GM19467 (cell line): Measurements from ENCODE around the gene DPYD.

Experiments
- ATAC-seq: cut with Tn5 transposase; IDR thresholded peaks from one replicate; pipeline ENCODE4 v1.9.1; 2021; ENCODE audit warnings: mild to moderate bottlenecking, moderate library complexity; ENCODE audit not compliant: unreplicated experiment

Gene DPYD

GRCh38 chr1:97464305-97464704, 456.5 kb downstream of the DPYD start:
- no peak for ATAC-seq

- peak; percentile 98 for ATAC-seq
These were observed 459.1 kb downstream of the DPYD start for GRCh38 chr1:97461782-97462181.

GRCh38 chr1:97457446-97458089, 463.3 kb downstream of the DPYD start:
- no peak for ATAC-seq

- ATAC-seq: no peak
These were observed 468.9 kb downstream of the DPYD start for GRCh38 chr1:97451944-97452343.

- no peak for ATAC-seq
These were observed 469.6 kb downstream of the DPYD start for GRCh38 chr1:97451046-97451826.

DNA sequence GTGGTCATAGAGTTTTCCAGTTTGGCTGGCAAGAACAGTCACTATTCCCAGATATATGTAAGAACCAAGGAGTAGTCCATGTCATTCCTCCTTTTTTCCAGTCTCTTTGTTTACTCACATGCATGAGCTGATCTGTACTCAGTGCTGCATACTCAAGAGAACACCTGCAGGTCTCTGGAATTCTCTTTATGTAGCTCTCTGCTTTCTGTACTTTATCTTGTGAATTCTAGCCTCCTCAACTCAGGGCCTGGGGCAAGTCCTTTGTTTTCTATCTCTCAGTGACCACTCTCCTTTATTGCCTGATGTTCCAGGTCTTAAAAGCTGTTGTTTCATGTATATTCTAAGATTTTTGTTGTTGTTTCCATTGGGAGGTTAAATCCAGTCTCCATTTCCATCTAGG, 478.9 kb downstream of the DPYD start:
- no peak for ATAC-seq

- ATAC-seq: no peak
These were observed 487.0 kb downstream of the DPYD start for GRCh38 chr1:97433824-97434177.

DNA sequence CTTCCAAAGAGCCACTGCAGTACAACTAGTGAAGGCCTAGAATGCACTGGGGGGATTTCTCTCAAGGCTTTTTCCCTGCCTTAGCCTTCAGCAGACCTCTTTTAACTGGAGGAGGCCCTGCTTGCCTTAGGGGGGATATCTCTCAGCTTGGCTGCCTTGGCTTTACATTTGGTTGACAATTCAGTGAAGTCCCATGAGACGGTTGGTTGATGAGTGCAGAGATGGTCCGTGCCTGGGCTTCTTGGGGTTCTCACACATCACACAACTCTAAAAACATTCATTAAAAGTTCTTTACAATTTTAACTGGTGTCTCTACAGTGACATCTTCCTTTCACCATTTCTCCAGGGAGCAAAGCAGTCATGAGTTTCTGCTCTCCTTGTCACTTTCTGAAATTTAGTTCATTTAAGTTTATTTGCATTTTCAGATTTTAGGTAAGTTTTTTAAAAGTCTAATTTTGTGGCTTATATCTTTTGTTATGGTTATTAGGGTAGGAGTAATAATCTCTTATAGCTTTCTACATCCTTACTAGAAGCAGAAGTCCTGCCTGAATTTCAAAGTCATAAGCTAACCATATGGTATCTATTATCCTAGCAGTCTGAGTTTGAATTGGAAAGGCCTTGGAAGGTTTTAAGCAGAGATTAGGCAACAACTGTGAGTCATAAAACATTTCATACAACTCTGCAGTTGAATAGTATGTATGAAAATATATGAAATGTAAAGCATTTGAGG, 487.6 kb downstream of the DPYD start:
- no peak for ATAC-seq

GRCh38 chr1:97427371-97427770, 493.5 kb downstream of the DPYD start:
- no peak for ATAC-seq

DNA sequence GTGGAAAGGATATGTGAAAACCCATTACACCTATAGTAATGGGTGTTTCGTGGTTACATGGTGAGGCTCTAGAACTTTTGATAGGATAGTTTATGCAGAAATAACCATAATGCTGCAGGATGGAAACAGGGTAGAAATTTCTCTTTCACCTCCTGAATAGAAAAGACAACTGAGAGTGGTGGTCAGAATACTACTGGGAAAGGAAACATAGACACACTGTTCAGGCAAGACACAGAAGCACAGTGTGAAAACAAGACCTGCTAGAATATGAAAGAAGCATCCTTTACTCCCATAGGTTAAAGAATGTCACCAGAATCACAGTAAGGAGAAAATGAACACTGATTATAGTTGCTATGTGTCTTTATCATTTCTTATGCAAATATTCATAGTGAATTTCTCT, 496.6 kb downstream of the DPYD start:
- no peak for ATAC-seq

- no peak for ATAC-seq
These were observed 497.4 kb downstream of the DPYD start for GRCh38 chr1:97423403-97423802.

GRCh38 chr1:97417661-97418060, 503.2 kb downstream of the DPYD start:
- ATAC-seq: no peak

DNA sequence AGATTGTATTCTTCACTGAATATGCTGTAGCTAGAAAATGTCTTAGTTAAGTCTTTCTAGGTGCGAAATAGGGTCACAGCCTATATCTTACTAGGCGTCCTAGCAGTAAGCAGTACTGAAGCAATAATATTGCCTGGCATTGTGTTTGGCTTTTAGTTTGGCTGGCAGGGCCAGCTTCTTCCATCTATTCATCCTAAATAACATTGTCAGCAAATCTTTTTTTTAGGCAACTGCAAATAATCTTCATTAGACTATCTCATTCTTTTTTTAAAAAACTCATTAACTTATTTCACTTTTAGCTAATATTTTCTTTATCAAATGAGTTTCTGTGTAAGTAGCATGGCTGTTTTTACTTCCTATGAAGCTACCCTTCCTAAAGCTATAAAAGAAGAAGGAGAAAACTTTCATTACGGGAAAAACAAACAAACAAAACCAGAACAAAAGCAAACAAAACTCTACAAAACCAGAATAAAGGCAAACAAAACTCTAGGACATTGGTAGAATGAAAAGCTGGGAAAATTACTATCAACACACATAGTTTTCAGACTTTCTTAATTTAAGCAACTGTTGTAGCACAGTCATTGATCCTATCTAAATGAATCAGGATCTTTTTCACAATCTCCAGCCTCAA, 506.0 kb downstream of the DPYD start:
- ATAC-seq: no peak

GRCh38 chr1:97412737-97413136, 508.1 kb downstream of the DPYD start:
- ATAC-seq: no peak

- ATAC-seq: no peak
These were observed 508.7 kb downstream of the DPYD start for GRCh38 chr1:97412166-97412565.

- ATAC-seq: no peak
These were observed 524.4 kb downstream of the DPYD start for GRCh38 chr1:97396463-97396862.

DNA sequence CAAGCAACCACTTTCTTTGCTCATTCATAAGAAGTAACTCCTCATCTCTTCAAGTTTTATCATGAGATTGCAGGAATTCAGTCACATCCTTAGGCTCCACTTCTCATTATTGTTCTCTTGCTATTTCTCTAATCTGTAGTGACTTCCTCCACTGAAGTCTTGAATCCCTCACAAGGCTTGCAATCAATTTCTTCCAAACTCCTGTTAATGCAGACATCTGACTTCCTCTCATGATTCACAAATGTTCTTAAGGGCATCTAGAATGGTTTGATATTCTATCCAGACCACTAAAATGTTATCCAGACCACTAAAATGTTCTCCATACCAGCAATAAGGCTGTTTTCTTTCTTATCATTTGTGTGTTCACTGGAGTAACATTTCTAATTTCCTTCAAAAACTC, 528.1 kb downstream of the DPYD start:
- ATAC-seq: no peak

DNA sequence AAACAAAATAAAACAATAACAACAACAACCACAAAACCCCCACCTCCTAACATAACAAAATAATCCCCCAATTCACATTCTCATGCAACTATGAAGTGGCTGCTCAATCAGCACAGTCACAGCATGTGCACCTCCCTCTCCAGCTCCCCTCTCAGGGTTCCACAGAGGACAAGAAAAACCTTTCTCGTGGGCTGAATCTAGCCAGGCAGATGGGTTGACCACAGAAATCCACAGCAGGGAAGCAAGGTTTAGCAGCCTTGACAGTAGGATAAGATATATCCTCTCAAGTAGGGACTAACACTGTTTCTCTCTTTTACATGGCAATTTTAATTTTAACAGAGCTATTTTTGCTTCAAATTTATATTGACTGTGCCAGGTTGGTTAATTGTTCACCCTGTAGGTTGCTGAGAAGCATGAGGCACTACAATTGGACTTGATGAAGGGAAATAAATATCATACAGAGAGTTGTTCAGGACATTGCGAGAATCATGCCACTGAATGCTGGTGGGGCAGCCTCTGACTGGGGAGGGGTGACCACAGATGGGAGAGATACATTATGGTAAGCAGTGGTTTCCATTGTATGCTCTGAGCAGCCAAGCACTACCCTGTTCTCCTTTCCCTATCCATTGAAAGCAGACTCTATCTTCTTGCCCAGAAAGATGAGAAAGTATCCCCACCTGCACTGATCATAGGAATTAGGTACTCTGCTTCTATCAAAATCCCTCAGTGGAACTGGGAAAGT, 535.1 kb downstream of the DPYD start:
- ATAC-seq: no peak

DNA sequence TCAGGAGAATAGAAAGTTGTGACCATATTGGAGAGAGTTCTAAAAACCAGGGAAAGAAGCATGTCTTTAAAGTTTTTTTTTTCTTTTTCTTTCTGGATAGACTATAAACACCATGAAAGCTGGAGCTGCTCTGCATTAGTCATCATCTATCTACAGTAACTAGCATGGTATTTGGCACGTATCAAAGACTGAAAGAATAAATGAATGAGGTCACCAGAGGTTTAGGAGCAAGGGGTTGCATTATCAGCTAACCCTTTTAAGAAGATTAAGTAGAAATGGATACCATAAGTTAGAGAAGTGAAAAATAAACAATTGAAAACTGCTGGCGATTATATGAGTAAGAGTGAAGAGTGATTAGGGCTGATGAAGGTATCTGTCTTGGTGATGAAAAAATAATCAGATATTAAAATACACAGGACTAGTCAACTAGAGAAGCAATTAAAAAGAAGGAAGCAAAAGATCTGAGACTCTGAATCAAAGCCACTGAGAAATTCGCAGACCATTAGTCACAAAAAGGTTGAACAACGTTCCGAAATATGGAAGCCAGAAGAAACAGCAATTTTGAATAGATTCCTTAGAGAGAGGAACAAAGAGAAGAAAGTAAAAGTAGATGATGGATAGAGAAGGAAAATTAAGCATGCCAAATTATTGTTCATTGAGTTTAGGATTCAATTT, 536.4 kb downstream of the DPYD start:
- no peak for ATAC-seq

GRCh38 chr1:97383797-97384196, 537.0 kb downstream of the DPYD start:
- no peak for ATAC-seq
